GM19023 (cell line): ENCODE data around the gene SLC16A8.

Experiments used
- ATAC-seq: cut with Tn5 transposase; IDR thresholded peaks from one replicate; pipeline ENCODE4 v1.9.1; 2021; ENCODE audit warnings: mild to moderate bottlenecking, moderate library complexity; ENCODE audit not compliant: unreplicated experiment

SLC16A8 gene

DNA sequence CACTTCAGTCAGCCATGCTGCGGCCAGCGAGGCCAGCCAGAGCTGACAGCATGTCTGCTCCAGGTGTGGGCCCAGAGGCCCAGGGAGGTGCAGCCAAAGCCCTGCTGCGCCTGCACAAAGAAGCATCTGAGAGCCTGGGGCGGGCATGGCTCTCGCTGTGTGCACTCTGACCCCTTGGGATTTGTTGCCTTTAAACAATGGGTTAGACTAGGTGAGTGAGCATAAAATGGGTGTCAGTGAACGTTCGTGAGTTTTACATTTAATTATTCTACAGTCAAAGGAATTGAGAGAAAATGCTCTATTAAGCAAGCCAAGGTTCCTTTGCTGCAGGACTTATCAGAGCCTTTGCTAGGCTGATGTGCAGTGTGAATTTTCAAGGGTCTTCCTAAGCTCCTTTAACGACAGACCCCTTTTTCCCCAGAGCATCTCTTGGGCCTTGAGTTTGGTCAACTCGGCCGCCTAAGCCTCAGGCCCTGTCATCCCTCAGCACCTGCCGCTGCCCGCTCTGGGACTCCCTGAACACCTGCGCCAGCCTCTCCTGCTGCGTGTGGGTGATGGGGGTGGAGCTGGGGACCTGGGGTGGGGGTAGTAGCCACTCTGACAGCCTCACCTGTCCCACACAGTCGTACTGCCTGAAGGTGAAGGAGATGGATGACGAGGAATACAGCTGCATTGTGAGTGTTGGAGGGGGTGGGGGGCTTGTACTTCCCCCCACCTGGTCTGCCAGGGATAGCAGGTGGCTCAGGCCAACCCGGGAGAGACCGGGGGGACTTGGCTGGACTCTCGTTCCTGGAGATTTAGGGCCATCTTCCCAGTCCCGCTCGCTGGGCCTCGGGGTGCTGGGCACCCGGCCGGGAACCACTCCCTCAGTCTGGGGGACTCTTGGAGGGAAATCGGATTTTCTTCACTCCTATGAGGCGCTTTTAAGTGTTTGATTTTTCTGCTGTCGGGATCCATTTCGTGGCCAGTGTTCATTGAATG is 10.5 kb downstream of the SLC16A8 start:
- no peak for ATAC-seq

DNA sequence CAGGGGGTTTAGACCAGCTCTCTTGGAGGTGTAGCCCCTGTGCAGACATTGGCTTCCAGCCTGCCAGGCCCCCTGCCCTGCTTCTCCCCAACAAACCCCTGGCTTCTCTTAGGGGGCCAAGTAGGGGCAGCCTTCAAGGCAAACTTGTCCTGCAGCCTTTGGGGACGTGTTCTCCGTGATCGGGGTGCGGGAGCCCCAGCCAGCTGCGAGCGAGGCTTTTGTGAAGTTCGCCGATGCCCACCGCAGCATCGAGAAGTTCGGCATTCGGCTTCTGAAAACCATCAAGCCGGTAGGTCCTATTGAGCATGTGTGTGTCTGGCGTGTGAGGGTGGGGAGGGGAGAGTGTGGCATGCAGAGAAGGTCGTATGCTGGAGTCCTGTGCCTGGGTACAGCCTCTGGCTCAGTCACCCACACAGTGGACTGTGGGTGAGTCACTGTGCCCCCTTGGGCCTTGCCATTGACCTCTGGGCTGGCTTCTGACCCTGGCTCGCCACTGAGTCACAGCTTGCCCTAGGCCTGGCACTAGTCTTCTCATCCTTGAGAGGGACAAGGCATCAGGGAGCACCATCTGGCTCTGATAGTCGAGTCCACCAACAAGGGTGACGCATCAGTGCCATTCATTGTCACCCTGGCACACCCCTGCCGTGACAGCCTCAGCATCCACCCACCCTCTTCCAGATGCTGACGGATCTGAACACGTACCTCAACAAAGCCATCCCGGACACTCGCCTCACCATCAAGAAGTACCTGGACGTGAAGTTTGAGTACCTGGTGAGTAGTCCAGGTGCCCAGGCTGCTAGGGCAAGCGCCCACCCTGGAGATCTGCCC is 11.4 kb downstream of the SLC16A8 start:
- no peak for ATAC-seq

DNA sequence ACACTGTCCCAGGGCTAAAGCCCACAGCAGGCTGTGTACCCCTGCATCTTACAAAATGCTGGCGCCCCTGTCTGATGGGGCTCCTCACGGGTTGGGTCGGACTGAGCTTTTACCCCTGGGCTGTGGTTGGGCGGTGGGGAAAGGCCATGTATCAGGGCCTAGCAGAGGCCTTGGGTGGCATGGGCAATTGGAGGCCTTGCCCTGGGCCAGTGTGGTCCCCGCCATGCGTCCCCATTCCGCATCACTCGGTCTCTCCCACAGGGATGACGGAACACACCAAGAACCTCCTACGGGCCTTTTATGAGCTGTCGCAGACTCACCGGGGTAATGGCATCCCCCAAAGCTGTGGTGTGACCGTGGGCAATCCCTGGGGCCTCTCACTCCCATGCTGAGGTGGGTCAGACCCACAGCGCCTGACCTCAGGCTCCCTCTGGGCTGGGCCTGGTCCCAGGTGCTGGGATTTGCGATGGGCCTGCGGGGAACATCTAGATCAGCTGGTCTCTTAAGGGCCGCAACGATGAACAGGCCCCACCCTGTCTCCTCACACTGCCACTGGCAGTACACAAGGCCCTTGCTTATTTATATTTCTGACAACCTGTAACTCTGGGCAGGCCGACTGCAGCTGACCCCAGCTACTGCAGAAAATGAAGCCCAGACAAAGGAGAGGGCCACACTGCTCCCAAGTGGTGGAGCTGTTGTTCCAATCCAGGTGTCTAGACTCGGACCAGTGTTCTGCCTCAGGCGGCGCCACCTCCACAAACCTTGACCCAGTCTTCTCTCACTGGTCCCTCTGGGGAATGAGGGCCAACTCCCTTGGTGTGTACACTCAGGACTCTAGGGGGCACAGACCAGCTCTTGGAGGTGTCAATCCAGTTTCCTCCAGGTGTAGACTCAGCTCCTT is 12.3 kb downstream of the SLC16A8 start:
- ATAC-seq, result no peak

DNA sequence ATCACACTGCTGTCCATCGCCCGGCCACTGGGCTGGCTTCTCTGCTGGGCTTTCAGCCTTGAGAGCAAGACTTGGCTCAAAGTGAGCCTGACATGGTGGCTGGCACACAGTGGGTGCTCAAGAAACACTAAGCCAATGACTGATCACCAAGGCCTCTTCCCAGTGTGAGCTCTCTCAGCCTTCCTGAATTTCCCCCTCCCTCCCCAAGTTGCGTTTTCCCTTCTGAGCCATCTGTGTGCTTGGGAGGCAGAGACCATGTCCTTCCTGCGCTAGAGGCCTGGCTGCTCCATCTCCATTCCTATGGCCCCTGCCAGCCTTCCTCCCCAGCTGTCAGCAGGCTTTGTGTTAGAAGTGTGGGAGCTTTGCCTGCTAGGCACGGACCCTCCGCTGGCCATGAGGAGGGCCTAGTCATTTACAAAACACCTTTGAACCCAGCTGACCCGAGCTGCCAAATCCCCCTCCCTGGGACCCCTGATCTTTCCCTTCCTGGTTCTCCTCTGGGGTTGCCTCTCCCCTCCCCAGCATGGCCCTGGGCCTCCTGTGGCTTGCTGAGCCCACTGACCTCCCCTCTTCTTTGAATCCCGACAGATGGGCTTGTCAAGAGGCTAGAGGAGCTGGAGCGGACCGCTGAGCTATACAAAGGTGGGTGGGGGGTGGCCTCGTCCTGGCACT is 13.6 kb downstream of the SLC16A8 start:
- ATAC-seq, result no peak

DNA sequence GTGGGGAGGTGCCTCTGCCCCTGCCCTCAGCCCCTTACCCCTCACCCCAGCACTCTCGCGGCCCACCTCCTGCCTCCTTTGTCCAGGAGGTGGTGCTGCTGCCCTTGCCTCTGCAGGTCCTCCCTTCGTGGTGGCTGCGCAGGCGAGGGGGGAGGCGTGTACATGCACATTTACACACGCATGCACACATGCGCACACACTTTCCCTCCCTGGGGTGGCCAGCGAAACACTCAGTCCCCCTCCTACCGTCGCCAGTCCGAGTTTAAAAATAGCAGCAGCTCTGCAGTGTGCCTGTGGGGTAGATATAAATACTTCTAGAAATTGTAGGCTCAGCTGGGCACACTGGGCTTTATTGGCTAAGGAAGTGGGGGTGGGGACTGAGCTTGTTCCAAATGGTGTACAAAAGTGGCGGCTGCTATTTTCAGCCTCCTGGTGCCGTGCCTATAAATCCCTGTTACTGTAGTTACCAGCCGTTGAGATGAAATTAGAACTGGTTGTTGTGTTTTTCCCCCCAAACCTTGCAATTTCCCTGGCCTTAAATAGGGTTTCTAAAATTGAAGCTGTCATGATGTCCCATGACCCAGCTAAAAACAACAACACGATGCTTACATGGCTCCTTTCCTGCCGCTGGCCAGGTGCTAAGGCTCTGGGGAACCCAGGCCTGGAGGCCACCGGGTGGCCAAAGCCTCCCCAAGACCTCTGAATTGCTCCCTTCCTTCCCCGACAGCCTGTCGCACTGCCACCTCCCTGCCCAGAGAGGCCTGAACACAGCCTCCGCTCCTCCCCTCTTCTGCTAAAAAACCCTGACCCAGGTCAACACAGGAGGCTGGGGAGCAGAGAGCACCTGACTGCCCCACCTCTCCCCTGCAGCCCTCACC is 14.4 kb downstream of the SLC16A8 start:
- no peak for ATAC-seq

DNA sequence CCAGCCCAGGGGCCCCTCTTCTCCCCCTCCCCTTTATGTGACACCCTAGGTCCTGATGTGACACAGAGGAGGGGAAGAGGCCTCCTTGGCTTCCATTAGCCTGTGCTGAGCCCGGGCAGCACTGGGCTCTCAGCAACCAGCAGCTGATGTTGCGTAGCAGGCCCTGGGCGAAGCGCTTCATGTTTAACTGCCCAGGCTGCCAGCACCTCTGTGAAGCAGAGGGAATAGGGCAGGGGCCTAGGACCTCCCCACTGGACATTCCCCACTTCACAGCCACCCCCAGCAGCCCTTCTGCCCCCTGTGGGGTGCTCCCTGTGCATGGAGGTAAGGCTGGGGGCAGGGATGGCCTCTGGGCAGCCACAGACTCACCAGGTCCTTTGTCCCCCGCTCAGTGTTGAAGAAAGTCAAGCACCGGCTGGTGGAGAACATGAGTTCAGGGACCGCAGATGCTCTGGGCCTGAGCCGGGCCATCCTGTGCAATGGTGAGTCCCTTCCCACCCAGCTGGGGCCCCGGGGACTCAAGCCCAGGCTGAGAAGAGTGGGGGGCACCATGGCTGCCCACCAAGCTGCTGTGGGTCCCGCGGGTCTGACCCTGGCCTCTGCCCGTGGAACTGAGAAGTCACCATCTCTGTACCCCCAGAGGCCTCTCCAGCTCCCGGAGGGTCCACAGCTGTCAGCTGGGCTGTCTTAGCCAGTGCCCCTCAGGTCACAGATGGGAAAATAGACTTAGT is 15.2 kb downstream of the SLC16A8 start:
- ATAC-seq, result no peak

DNA sequence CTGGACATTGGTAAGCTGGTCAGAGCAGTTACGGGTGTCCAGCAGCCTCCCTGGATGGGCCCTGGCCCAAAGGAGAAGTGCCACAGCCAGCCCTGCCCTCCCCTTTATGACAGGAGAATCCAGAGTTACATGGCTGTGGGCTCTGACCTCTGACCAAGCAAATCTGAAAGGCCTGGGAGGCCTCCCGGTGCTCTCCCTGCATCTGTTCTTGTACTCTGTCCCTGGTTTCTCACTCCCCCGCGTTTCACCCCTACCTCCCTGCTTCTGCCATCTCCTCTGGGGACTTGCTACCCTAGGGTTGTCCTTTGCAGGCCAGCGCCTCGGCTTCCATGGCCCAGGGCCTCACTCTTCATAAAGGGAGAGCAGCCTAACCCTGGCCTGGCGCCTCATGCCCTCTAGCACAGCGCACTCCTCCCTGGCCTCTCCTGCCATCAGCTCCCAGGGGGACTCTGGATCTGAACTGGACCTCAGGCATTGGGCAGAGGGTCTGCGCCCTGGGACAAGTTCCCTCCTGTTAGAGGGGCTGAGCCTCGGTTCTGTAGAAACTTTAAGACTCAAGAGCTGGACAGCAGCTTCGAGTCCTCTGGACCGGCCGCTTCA is 16.1 kb downstream of the SLC16A8 start:
- no peak for ATAC-seq

DNA sequence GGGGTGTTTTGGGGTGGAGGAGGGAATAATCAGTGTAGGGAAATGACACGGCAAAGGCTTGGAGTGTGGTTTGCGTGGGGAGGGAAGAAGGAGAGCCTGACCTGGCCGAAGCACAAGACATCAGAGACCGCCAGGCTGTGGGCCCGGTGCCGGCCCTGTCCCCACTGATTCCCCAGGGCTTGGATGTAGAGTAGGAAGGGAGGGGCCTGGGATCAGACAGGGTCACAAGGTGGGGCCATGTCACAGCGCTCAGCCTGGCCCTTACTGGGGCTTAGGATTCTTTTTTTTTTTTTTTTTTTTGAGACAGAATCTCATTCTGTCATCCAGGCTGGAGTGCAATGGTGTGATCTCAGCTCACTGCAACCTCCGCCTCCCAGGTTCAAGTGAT is 17.0 kb downstream of the SLC16A8 start:
- no peak for ATAC-seq

DNA sequence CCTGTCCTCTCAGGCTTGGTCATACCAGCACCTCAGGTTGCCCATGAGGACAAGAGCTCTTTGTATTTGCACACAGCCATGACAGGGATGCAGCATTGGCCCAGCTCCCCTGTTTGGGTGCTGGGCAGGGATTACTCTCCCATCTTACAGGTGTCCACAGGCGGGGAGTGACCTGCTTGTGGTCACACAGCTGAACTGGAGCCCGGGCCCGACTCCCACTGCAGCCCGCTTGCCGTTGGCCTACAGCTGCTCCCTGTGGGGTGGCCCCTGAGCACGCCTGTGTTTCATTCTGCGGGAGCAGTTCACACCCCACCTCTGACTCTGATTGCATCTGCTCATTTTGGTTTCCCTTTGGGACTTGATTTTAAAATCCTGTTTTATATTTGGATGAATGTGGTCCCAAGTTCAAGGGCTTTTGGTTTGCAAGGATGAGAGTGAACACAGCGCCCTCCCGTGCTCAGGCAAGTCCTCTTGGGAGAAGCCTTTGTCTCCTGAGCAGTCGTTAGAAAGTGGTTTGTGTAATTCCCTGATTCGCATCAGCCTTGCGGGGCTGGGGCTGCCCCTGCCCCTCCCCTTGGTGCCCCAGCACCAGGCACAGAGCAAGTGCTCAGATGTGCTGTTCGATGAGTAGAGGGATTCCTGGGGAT is 17.5 kb downstream of the SLC16A8 start:
- no peak for ATAC-seq

DNA sequence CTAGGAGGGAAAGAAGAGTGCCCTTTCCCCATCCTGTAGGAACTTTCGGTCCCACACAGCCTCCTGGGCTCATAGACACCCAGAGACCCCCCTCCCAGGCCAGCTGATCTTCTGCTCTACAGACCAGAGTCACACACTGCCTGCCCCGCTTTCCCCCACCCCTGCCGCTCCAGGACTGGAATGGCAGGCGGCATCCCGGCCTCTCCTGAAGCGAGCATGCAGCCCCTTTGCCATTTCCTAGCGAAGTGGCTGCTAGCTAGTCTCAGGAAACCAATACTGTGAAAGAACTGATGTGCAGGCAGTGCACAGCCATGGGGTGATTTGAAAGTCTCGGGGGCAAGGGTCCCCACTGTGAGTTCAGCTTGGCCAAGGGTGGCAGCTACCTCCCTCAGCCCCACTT is 18.4 kb downstream of the SLC16A8 start:
- no peak for ATAC-seq

DNA sequence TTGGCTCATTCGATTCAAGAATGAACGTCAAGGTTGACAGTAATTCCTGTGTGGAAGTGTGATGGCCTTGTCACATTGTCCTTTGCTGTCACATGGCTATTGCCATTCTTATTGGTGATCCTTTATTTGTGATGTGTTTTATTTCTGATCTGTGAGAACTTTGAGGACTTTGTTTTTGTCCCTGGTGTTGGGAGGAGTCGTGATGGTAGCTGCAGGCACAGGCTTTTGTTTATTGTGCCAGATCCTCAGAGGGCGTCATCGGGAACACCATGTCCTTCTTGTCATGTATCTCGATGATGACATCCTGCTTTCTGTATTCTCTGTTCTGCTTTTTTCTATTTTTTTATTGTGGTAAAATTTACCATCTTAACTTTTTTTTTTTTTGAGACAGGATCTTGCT is 21.2 kb downstream of the SLC16A8 start:
- no peak for ATAC-seq

DNA sequence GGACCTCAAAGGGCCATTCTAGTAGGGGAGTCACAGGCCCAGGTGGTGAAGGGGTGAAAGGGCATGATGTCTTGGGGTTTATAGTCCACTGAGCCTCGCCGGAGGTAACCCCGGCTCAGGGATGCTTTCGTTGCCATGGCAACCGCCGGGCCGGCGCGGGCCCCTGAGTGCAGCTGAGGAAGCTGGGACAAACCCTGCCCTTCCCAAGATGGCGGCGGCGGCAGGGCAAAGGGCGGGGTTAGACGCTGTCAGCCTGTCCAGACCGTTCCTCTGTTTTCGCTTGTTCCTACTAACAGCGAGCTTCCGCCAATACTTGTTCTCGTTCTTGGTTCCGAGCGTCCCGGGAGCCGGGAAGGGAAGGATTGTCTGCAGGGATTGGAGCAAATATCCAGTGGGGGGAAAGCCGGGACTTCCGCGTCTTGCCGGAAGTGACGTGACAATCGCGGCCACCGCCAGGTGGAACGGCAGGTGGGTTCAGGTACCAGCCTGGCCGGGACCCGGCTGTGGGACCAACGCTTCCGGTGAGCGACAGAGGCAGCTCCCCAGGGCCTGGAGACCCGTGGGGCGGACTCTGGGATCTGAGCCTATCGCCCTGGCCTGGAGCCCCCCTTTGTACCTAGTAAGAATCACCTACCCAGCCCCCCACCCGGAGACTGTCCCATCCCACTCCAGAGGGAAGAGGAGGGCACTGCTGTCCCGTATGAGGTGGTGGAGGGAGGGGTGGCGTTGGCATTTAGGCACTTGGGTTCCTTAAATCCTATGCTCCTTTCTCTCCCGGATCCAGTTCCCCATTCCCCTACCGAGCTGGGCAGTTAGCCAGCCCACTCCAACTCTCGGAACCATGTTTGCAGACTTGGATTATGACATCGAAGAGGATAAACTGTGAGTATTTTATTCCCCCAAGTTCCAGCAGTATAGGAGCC is 26.8 kb downstream of the SLC16A8 start, which contains the start of gene PICK1:
TSS of gene PICK1 (plus strand) at position 436 of the 923 bp plus-strand sequence. CDS start at position 842, 406 bp downstream.
- peak; percentile 59 for ATAC-seq

DNA sequence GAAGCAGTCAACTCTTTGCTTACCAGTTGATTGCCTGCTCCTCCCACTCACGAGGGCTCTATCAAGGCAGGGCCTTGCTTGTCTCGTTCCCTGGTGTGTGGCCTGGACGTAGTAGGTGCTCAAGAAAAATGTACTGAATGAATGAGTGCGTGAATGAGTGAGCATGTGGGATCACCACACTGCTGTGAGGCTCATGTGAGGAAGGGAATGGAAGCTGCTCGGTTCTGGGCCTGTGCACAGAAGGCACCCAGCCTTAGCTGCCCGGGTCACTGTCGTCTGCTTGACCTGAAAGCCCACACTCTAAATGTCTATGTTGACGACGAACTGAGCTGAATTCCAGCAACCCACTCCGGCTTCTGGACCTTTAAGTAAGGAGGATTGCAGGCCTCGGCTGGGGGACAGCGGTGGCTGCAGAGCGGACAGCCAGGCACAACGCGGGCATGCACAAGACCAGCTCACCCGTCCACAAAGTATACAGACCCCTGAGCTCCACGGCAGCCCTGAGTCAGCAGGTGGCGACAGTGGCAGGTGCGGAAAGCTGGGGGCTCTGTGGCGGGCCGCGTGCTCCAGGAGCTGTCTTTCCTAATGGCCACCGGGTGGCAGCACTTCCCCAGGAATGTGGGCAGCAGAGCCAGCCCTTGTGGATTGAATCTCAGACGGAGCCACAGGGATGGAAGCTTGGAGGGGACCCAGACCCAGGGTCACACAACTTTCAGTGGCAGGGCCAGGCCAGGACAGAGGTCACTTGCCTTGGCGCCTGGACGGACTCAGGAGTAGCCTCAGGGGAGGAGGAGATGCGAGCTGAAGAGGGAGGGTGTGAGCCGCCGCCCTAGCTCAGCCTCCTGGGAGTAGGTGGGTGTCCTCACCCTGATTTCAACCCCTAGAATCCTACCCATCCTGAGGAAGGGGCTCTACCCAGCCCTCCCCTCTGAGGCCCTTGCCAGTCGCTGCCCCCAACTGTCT is 31.8 kb downstream of the SLC16A8 start:
- ATAC-seq, result no peak

DNA sequence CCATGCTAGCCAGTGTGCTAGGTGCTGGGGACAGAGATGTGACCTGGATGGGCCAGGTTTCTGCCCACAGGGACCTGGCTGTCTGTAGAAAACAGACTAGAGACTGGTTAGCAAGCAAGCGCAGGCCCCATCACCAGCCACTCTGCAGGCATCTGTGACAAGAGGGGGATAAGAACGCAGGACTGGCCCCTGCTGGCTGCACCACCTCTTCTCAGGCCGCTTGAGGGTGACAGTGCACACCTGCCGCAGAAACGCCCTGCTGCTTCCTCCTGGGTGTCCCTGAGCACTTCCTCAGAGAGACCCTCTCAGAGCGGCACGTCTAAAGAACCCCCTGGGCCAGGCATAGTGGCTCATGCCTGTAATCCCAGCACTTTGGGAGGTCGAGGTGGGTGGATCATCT is 32.7 kb downstream of the SLC16A8 start:
- ATAC-seq, result no peak

DNA sequence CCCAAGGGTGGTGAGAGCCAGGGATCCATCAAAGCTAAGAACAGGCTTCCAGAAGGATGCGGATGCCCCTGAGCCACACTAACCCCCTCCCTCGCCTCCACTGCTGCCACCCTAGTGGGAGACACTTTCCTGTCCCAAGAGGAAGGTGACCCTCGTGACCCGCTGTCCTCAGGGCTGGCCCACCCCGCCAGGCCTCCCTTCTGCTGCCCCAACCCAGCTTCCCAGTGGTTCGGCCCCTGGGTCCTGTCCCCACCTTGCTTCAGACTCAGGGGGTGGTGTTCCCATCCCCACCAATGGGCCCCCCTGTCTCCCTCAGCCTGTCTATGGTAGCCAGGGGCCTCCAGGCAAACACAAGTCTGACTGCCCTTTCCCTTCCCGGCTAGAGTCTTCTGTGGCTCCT is 33.3 kb downstream of the SLC16A8 start:
- no peak for ATAC-seq
